ENCODE measurements around the gene DCDC2B. TPM values are rescaled to one million over a fixed set of nuclear protein-coding genes. Genes with fewer than 3 reads are reported as not detected.

The DCDC2B gene
- total and polyA plus RNA-seq, 2 of the 13 experiments (the other 11 are each of a cell fraction or from before 2014, with no cell fraction given): not detected

- no peak for TF ChIP-seq ZNF20 (CRISPR knock-in tag; IDR thresholded peaks at IDR 0.05)
- TF ChIP-seq NR2F2 (IDR thresholded peaks at IDR 0.05; ENCODE audit: borderline replicate concordance, low read depth): no peak
Measured at GRCh38 chr1:32239337-32239736, 30.4 kb downstream of the DCDC2B start (continued).

- Histone ChIP-seq H2AFZ (ENCODE audit: low read length) (no peak overlapping the region), H3K79me2 (ENCODE audit: insufficient read depth, low read length) (no peaks in the 10 kb centered on the region), H3K27ac (ENCODE audit: extremely low read length, insufficient read depth, low read length) (no peak overlapping the region), H3K9ac (ENCODE audit: insufficient read depth, low read depth, low read length) (no peak overlapping the region), H3K36me3 (replicated peaks in 1 of 2; ENCODE audit: control insufficient read depth in 1 of 2, insufficient read depth in 2 of 2, low read length in 2 of 2) (no peaks in the 10 kb centered on the region), H3K9me3 (ENCODE audit: low read length) (no peaks in the 10 kb centered on the region), H3K27me3 (ENCODE audit: control insufficient read depth in 1 of 2, insufficient read depth in 2 of 2, low read length in 2 of 2) (no peaks in the 10 kb centered on the region), H3K4me1 (ENCODE audit: insufficient read depth, low read length) (peaks cover 44% of the 10 kb centered on the region), H3K4me3 (replicated peaks in 1 of 3; ENCODE audit: insufficient read depth in 1 of 3, low read depth in 2 of 3, low read length in 3 of 3) (no peak overlapping the region), H4K20me1 (ENCODE audit: insufficient read depth, low read length) (no peaks in the 10 kb centered on the region), H3K4me2 (ENCODE audit: low read depth, low read length) (no peak overlapping the region)
- in situ Hi-C loops (cut with HindIII; ENCODE audit: extremely low pct_ligation_motif_present, low pct_unique_long_range_greater_than_20kb): no loop called here
- CTCF ChIA-PET (ENCODE audit: low intra/inter-chr PET ratio, low total read pairs): no interaction called here
- no TSS peak for BruUV-seq (replicated peaks)
- DNase-seq (ENCODE audit: low spot score) (no peak), ATAC-seq (no peak; the same call in 2 of the 3 replicates), FAIRE-seq (no peak)
- WGBS (ENCODE audit: low lambda C conversion rate): 94% methylated on average over 17 of the region's 20 CpGs
- intact Hi-C loops (cut with micrococcal nuclease; ENCODE audit: unreplicated experiment): no loop called here
- TF ChIP-seq ZBTB38 (CRISPR knock-in tag; IDR thresholded peaks at IDR 0.05) (peak; percentile 68; the same call in 1 of the 2 replicates), AGO2 (optimal IDR thresholded peaks at IDR 0.05; ENCODE audit: low read depth, low read length) (peak; percentile 3), HOXA3 (CRISPR knock-in tag; IDR thresholded peaks at IDR 0.05) (peak; percentile 41; the same call in 1 of the 2 replicates), MEIS1 (CRISPR knock-in tag; IDR thresholded peaks at IDR 0.05; ENCODE audit: borderline replicate concordance) (no peak), ZNF768 (CRISPR knock-in tag; IDR thresholded peaks at IDR 0.05) (0 out of 2 replicates have a peak, but pooled peaks have one; percentile 17)
- TF ChIP-seq, protein P1, sequence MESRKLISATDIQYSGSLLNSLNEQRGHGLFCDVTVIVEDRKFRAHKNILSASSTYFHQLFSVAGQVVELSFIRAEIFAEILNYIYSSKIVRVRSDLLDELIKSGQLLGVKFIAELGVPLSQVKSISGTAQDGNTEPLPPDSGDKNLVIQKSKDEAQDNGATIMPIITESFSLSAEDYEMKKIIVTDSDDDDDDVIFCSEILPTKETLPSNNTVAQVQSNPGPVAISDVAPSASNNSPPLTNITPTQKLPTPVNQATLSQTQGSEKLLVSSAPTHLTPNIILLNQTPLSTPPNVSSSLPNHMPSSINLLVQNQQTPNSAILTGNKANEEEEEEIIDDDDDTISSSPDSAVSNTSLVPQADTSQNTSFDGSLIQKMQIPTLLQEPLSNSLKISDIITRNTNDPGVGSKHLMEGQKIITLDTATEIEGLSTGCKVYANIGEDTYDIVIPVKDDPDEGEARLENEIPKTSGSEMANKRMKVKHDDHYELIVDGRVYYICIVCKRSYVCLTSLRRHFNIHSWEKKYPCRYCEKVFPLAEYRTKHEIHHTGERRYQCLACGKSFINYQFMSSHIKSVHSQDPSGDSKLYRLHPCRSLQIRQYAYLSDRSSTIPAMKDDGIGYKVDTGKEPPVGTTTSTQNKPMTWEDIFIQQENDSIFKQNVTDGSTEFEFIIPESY (CRISPR knock-in tag; IDR thresholded peaks at IDR 0.05): peak; percentile 83
- POLR2A ChIA-PET: interaction anchor here (3.2 kb wide), 1 partner anchor 11 kb away, joined by 28 read pairs; the partner anchor contains the start of gene LCK
Measured at GRCh38 chr1:32239790-32240139, 30.9 kb downstream of the DCDC2B start.
